HT1080 (cell line): ENCODE measurements around the gene GPR87. TPM values are rescaled to one million over a fixed set of nuclear protein-coding genes. Genes with fewer than 3 reads are reported as not detected.

ENCODE experiments used
- DNase-seq: peaks from one replicate; pipeline ENCODE4 v3.0.0-alpha.2; 2015; ENCODE audit warnings: low read depth
- total RNA-seq: library from RNA; depleted of rRNA; stranded (reverse); fragments of >200 nt; shearing (Covaris generic); gene quantifications from 2 replicates; pipeline ENCODE4 v1.2.3, GENCODE V29; 2014

Gene GPR87
- total RNA-seq, 1 experiment from 2014 or later = 1.3 TPM

DNA sequence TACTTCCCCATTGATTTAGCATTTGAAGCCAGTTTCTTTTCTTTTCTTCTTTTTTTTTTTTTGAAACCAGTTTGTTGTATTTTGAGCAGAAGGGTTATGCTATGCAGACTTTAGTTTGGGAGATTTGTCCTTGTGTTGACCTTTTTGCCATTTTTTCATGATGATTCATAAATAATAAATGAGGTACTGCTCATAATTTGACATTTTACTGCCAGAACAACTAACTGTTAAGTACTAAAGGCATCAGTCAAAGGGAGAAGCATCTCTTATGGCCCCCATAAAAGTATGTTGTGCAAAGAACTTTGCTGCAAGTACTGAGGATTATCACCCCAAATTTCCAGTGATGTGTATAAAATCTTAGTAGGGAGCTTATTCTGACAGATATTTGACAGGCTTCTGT is 1.7 kb upstream of the GPR87 start:
- DNase-seq = no peak

GRCh38 chr3:151315846-151316245 is 774 bp downstream of the GPR87 start:
- DNase-seq = no peak

DNA sequence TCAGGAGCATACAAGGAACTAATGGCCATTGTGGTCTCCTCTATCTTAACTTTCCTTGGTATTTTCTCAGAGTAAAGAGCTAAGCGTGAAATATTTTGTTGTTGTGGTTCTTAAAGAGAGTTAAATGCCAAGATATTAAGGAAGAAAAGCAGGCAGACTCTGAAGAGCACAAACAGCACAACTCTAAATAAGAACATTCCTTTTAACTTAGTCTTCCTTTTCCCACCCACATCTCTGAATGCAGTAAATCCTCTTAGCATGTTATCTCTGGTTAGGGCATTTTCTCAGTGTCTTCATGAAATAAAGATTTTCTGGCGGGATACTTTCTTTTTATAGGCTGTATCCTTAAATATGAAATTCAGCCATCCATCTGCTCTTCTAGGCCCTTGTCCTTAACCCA is 1.5 kb downstream of the GPR87 start:
- peak; percentile 61 for DNase-seq

GRCh38 chr3:151314593-151314992 is 2.0 kb downstream of the GPR87 start:
- no peak for DNase-seq

DNA sequence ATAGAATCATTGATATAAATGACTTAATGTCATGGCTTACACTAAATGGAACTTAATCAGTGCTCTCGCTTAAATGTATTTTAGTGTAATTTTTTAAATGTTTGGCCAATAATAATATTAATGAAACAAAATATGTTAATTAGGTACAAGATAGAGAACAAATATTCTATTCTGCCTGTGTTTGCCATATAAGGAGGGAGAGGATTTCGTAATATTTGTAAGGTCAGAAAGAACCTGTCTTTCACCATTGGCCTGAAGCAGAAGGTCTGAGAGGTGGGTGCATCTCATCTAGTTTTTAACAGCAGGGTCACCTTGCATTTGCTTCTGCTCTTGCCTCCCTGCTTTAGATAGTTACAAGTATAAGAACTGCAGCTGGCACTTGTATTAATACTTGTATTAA is 2.5 kb downstream of the GPR87 start:
- no peak for DNase-seq

DNA sequence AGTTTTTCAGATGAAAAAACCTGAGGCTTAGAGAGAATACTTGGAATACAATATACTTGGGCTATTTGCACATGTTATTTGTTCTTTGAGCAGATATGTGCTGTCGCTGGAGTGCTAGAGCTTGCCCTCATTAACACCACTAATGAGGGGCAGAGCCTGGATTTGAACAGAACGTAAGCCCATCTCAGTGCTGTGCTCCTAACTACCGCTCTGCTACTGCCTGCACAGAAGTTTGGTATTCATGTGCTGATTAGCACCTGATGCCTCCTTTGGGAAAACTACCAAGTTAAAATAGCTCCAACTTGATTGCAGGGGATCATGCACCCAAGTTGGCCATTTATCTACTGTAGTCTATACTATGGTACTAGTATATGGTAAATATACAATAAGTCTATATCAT is 3.6 kb downstream of the GPR87 start:
- no peak for DNase-seq

DNA sequence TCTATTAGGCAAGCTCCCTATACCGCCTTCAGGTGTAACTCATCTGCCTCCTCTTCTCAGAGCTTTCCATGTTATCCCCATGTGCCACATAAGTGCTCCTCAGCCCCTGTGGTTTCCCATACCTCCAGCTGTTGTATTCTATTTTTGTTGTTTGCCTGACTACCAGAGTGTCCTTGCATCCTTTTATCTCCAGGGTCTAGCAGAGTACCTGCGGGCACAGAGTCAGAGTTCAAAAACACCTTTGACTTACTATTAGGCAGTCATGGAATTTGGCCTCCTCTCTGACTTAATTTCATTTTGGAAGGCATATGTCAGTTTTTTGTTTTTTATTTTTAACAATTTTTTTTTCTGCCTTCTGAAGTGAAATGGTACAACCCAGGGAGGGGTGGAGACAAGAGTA is 7.1 kb downstream of the GPR87 start:
- DNase-seq = no peak

- DNase-seq = peak; percentile 30
Observed at GRCh38 chr3:151307583-151308488, 8.8 kb downstream of the GPR87 start.

DNA sequence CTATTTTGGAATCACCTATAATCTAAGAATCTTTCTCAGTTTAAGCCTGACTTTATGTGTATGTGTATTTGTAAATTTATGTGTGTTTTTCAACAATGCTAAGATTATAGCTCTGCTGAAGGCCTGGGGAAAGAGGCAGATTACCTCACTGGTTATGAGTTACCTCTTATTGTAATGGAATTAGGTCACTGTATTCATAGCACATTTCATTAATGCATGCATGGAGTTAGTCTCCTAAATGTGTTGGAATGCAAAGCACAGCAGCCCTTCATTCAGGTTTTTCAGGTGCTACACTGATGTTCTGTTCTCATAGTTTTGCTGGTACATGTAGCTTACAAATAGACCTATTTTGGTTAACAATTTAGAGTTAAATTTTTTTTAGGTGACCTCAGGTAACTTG is 9.5 kb downstream of the GPR87 start:
- DNase-seq = no peak

DNA sequence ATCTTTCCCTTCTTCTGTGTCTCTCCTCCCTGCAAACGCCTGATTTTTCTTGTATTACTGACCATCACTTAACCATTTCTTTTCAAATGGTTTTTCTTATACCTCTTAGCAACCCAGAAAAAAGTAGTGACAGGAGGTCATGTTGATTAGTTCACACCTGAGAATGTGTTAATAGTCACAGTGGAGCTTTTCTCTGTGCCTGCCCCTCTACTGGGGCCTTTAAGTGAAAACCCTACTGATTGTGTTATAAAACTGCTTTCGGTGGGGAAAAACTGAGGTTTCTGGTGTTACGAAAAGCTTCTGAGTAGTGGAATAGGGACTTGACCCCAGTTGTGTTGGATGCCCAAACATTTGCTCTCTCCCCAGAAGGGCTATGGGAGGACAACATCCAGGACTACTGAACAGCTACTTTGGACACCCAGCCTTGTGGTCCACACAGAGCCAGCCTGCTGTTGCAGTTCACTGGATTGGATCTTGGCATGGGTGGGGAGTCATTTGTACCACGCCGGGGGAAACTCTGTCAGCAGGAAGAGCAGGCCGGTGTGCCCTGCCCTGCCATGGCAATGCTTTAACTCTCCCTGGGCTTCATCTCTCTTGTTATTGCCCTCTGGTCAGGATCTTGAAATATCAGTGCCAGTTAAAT is 10.3 kb downstream of the GPR87 start:
- DNase-seq = no peak

- no peak for DNase-seq
Observed at GRCh38 chr3:151305775-151306151, 10.9 kb downstream of the GPR87 start.

DNA sequence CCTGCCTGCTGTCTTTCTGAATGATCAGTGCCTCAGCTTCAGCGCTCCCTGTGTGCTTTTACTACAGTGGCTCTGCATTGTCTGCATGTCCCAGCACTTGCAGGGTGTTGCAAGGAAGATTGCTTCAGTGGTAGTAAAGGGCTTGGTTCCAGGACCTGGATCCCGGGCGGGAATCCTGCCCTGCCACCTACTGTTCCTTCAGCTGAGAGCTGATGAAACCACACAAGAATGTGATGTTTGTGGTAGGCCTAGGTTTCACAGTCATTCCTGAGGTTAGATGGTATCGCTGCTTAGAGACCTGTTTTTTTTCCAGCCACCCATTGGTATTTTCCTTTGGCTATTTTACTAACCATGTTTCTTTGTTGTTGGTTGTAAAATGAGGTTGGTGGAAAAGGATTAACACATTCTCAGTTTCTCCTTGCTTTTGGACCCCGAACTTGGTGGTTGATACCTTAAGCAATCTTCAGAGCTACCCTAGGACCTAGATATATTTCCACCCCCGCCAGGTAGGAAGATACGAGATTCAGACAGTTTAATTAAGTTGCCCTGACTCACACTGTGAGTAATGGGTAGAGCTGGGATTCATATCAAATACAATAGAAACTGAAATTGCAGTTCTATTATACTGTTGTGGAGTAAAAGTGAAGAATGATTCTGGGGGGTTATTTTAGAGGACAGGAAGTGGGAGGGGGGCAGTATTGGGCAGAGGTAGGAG is 11.4 kb downstream of the GPR87 start:
- peak; percentile 100 for DNase-seq

- peak; percentile 68 for DNase-seq
Observed at GRCh38 chr3:151303751-151304150, 12.9 kb downstream of the GPR87 start.

- DNase-seq = peak; percentile 86
Observed at GRCh38 chr3:151301787-151302186, 14.8 kb downstream of the GPR87 start.

DNA sequence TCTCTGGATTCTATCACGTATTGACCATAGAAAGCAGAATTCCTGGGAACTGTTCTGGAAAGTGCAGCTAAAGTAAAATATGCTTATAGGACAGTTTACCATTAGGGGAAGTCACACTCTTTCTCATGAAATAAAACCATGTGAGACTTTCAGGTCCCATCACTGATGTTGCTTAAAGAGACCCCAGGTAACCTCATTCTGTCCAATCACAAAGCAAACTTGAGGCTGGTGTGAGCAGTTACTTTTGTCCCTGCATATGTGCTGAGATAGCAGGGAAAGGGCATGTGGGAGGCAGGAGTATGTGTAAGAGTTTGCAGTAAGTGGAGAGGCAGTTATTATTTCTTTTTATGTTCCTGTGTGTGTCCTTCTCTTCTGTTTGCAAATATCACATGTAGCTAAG is 16.1 kb downstream of the GPR87 start:
- DNase-seq = no peak

GRCh38 chr3:151299006-151299405 is 17.6 kb downstream of the GPR87 start:
- no peak for DNase-seq

DNA sequence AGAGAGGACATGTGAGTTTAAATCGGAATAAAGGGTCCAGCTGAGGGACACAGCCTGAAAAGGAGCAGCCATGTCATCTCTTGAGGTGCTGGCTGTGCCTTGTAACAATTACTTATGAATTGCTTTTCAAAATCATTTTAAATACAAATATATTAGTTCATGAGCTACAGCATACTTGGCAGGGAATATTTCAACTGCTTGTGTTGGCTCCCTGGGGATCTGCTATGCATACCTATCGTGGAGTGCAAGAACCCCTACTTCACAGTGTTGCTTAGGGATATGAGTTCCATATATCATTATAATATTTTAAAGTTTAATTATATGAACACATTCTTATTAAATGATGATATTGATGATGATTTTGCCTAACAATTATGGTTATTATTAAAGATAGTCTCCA is 19.2 kb downstream of the GPR87 start:
- DNase-seq = no peak

DNA sequence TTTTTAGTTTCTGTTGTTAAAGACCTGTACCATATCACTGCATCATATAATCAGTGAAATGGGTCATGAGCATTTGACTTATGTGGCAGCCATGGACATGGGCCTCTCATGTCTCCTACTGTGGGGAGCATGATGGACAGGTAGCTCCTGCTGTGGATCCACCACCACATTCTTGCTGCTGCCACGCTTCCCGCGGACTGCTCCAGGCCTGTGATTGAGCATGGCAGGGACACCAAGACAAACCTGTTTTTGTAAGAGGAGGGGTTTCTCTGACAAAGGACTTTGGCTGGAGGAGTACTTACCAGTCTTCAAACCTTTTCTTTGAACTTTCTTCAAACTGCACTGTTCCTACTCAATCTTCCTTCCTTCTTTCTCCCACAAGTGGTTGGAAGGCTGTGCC is 20.4 kb downstream of the GPR87 start:
- DNase-seq = no peak

GRCh38 chr3:151293127-151293526 is 23.5 kb downstream of the GPR87 start:
- DNase-seq = no peak

- DNase-seq = peak; percentile 58
Observed at GRCh38 chr3:151290673-151291072, 25.9 kb downstream of the GPR87 start.

GRCh38 chr3:151289445-151289844 is 27.2 kb downstream of the GPR87 start:
- no peak for DNase-seq

- DNase-seq = no peak
Observed at GRCh38 chr3:151285940-151286339, 30.7 kb downstream of the GPR87 start.
